H9 (cell line): ENCODE measurements around the gene SLC2A11. TPM values are rescaled to one million over a fixed set of nuclear protein-coding genes. Genes with fewer than 3 reads are reported as not detected.

Experiments used
- DNase-seq: peaks from one replicate; pipeline ENCODE4 v3.0.0-alpha.2; 2017
- H2AFZ ChIP-seq: one replicate; pipeline ENCODE4 v1.6.1; 2013; ENCODE audit warnings: mild to moderate bottlenecking, low read length, control low read depth, moderate library complexity
- H2AK5ac ChIP-seq: 2 replicates; pipeline ENCODE4 v1.6.1; 2013; ENCODE audit warnings: low read length, control low read depth, mixed read lengths; ENCODE audit not compliant: insufficient read length
- H2BK120ac ChIP-seq: one replicate; pipeline ENCODE4 v1.6.1; 2013; ENCODE audit warnings: low read depth, mild to moderate bottlenecking, low read length, control low read depth, inconsistent platforms; ENCODE audit not compliant: poor library complexity, severe bottlenecking
- H2BK12ac ChIP-seq: 2 replicates; pipeline ENCODE4 v1.6.1; 2013; ENCODE audit warnings: low read length, control low read depth, mixed read lengths, low read depth; ENCODE audit not compliant: insufficient read length
- H2BK15ac ChIP-seq: 2 replicates; pipeline ENCODE4 v1.6.1; 2013; ENCODE audit warnings: low read depth, low read length, control low read depth
- H2BK20ac ChIP-seq: one replicate; pipeline ENCODE4 v1.6.1; 2013; ENCODE audit warnings: low read depth, mild to moderate bottlenecking, low read length, control low read depth, inconsistent platforms; ENCODE audit not compliant: poor library complexity, severe bottlenecking
- H2BK5ac ChIP-seq: 2 replicates; pipeline ENCODE4 v1.6.1; 2013; ENCODE audit warnings: low read length, control low read depth, mixed read lengths; ENCODE audit not compliant: insufficient read length
- H3K14ac ChIP-seq: 2 replicates; pipeline ENCODE4 v1.6.1; 2013; ENCODE audit warnings: low read length, control low read depth; ENCODE audit not compliant: insufficient read depth
- H3K18ac ChIP-seq: 2 replicates; pipeline ENCODE4 v1.6.1; 2013; ENCODE audit warnings: low read depth, mild to moderate bottlenecking, mixed read lengths, low read length, control low read depth; ENCODE audit not compliant: insufficient read length
- H3K23ac ChIP-seq: 2 replicates; pipeline ENCODE4 v1.6.1; 2013; ENCODE audit warnings: low read length, control low read depth, mixed read lengths, low read depth; ENCODE audit not compliant: insufficient read length
- H3K23me2 ChIP-seq: 2 replicates; pipeline ENCODE4 v1.6.1; 2013; ENCODE audit warnings: low read depth, mild to moderate bottlenecking, mixed read lengths, low read length, control low read depth; ENCODE audit not compliant: insufficient read length, poor library complexity, severe bottlenecking
- H3K27ac ChIP-seq: 2 replicates; pipeline ENCODE4 v1.5.1; 2013; ENCODE audit warnings: low read length, control low read depth, mixed read lengths, low read depth; ENCODE audit not compliant: insufficient read length
- H3K27me3 ChIP-seq: 2 replicates; pipeline ENCODE4 v1.6.1; 2013; ENCODE audit warnings: low read length, control low read depth, inconsistent platforms; ENCODE audit not compliant: insufficient read depth
- H3K4ac ChIP-seq: 2 replicates; pipeline ENCODE4 v1.6.1; 2013; ENCODE audit warnings: low read depth, mild to moderate bottlenecking, control low read depth, inconsistent platforms, low read length, moderate library complexity
- H3K4me1 ChIP-seq: 2 replicates; pipeline ENCODE4 v1.6.1; 2013; ENCODE audit warnings: low read length, control low read depth, inconsistent platforms; ENCODE audit not compliant: insufficient read depth
- H3K4me2 ChIP-seq: 2 replicates; pipeline ENCODE4 v1.6.1; 2013; ENCODE audit warnings: low read length, control low read depth, mixed read lengths; ENCODE audit not compliant: insufficient read length, insufficient read depth
- H3K56ac ChIP-seq: 2 replicates; pipeline ENCODE4 v1.6.1; 2013; ENCODE audit warnings: low read depth, mild to moderate bottlenecking, mixed read lengths, low read length, control low read depth; ENCODE audit not compliant: insufficient read length
- H3K79me1 ChIP-seq: 2 replicates; pipeline ENCODE4 v1.6.1; 2013; ENCODE audit warnings: low read depth, mild to moderate bottlenecking, moderate library complexity, low read length, control low read depth, inconsistent platforms; ENCODE audit not compliant: insufficient read depth, poor library complexity, severe bottlenecking
- H3K79me2 ChIP-seq: 2 replicates; pipeline ENCODE4 v1.6.1; 2013; ENCODE audit warnings: low read length, control low read depth, inconsistent platforms; ENCODE audit not compliant: insufficient read depth
- H3K9ac ChIP-seq: 2 replicates; pipeline ENCODE4 v1.6.1; 2013; ENCODE audit warnings: low read length, control low read depth, mixed read lengths; ENCODE audit not compliant: insufficient read length; ENCODE audit errors: extremely low read depth
- H3K9me3 ChIP-seq: one replicate; pipeline ENCODE4 v1.6.1; 2013; ENCODE audit warnings: low read depth, low read length, inconsistent platforms; ENCODE audit not compliant: control insufficient read depth
- H3T11ph ChIP-seq: one replicate; pipeline ENCODE4 v1.6.1; 2013; ENCODE audit warnings: mild to moderate bottlenecking, low read length, control low read depth, inconsistent platforms
- H4K20me1 ChIP-seq: one replicate; pipeline ENCODE4 v1.6.1; 2013; ENCODE audit not compliant: control insufficient read depth, insufficient read length, insufficient read depth
- H4K5ac ChIP-seq: 2 replicates; pipeline ENCODE4 v1.6.1; 2013; ENCODE audit warnings: low read depth, mild to moderate bottlenecking, mixed read lengths, low read length, control low read depth; ENCODE audit not compliant: insufficient read length
- H4K8ac ChIP-seq: replicated peaks from 2 replicates; pipeline ENCODE4 v1.6.1; 2013; ENCODE audit warnings: low read length, control low read depth, mixed read lengths, low read depth; ENCODE audit not compliant: insufficient read length
- H4K91ac ChIP-seq: 2 replicates; pipeline ENCODE4 v1.6.1; 2013; ENCODE audit warnings: low read depth, mild to moderate bottlenecking, moderate library complexity, mixed read lengths, low read length, control low read depth; ENCODE audit not compliant: insufficient read length
- H3K27ac Mint-ChIP-seq, 3 experiments: 2 replicates in 2 of 3; 3 replicates in 1 of 3; pipeline ENCODE4 v1.8.0; 2020 to 2021; ENCODE audit warnings: mixed read lengths in 3 of 3, mild to moderate bottlenecking in 1 of 3, moderate library complexity in 1 of 3
- H3K27me3 Mint-ChIP-seq: 2 replicates; pipeline ENCODE4 v1.8.0; 2021; ENCODE audit warnings: low read depth, mild to moderate bottlenecking, moderate library complexity, mixed read lengths
- H3K36me3 Mint-ChIP-seq, 3 experiments: 2 replicates in 2 of 3; 3 replicates in 1 of 3; pipeline ENCODE4 v1.8.0; 2020 to 2021; ENCODE audit warnings: low read depth in 3 of 3, mixed read lengths in 3 of 3; ENCODE audit not compliant: insufficient read depth in 1 of 3
- H3K4me1 Mint-ChIP-seq, 2 experiments: 2 replicates each; pipeline ENCODE4 v1.8.0; 2020; ENCODE audit warnings: mixed read lengths in 2 of 2
- H3K4me3 Mint-ChIP-seq, 2 experiments: 2 replicates in 1 of 2; 3 replicates in 1 of 2; pipeline ENCODE4 v1.8.0; 2020 to 2021; ENCODE audit warnings: mild to moderate bottlenecking in 2 of 2, mixed read lengths in 2 of 2, moderate library complexity in 1 of 2
- H3K9me3 Mint-ChIP-seq, 2 experiments: 2 replicates in 1 of 2; 3 replicates in 1 of 2; pipeline ENCODE4 v1.8.0; 2020; ENCODE audit warnings: mild to moderate bottlenecking in 2 of 2, mixed read lengths in 2 of 2, moderate library complexity in 1 of 2
- CTCF ChIP-seq: fragments of 200-600 bp; sonication (generic); conservative IDR thresholded peaks from 3 replicates; pipeline ENCODE4 v1.8.0; 2021; ENCODE audit warnings: antibody characterized with exemption, mild to moderate bottlenecking
- WGBS: extraction: QIAGEN DNeasy Blood & Tissue Kit; methylation state at CpG from one replicate; pipeline ENCODE4 v1.1.7; 2013; ENCODE audit warnings: missing lambda C conversion rate, low lambda C conversion rate, mixed read lengths; ENCODE audit not compliant: insufficient read length; ENCODE audit errors: extremely low coverage; 5-methylcytosine and 5-hydroxymethylcytosine counted together
- total RNA-seq: library from RNA; stranded (reverse); gene quantifications from 2 replicates; pipeline ENCODE4 v1.2.1, GENCODE V29; 2021

SLC2A11 gene
- total RNA-seq, 1 experiment from 2014 or later, result 15.0 TPM

DNA sequence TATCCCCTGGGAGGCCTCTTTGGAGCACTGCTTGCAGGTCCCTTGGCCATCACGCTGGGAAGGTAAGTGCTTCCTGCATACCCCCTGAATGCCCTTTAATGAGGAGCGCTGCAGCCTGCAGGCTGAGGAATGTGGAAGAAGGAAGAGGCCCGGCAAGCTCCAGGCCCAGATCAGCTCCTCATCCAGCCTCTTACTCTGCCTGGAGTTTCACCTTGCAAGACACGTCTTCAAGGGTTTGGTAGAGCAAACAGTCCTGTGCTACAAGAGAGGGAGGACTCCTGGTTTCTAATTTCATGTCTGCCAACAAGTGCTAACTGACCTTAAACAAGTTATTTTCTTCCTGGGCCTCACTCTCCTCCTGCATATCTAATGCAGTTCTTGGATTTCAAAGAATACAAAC, 10.9 kb downstream of the SLC2A11 start:
- Histone ChIP-seq H3K4ac (no peak overlapping the region), H3K4me2 (no peak overlapping the region), H3K9me3 (no peaks in the 10 kb centered on the region), H3K9ac (no peak overlapping the region), H4K8ac (no peak overlapping the region), H4K20me1 (no peaks in the 10 kb centered on the region), H3K4me1 (no peaks in the 10 kb centered on the region), H3K27ac (no peak overlapping the region), H3K79me1 (no peaks in the 10 kb centered on the region), H3T11ph (no peak overlapping the region), H2BK20ac (no peak overlapping the region), H4K5ac (no peak overlapping the region), H2AK5ac (no peak overlapping the region), H3K23ac (no peak overlapping the region), H3K18ac (no peak overlapping the region), H3K27me3 (no peaks in the 10 kb centered on the region), H2BK5ac (no peak overlapping the region), H4K91ac (no peak overlapping the region), H3K14ac (no peak overlapping the region), H2BK120ac (no peak overlapping the region), H2BK12ac (no peak overlapping the region), H3K56ac (no peak overlapping the region), H3K23me2 (no peaks in the 10 kb centered on the region), H3K79me2 (no peaks in the 10 kb centered on the region), H2BK15ac (no peak overlapping the region), H2AFZ (no peak overlapping the region)
- no CpG with 5 or more reads among the region's 4 CpGs for WGBS
- H3K4me3 Mint-ChIP-seq, result no peak overlapping the region
- H3K27me3 Mint-ChIP-seq, result no peaks in the 10 kb centered on the region
- no peak for DNase-seq
- peaks cover 28 to 33% (median 29%) of the 10 kb centered on the region in 3 experiments for H3K36me3 Mint-ChIP-seq
- TF ChIP-seq CTCF, result no peak
- H3K27ac Mint-ChIP-seq, result no peak overlapping the region
- H3K9me3 Mint-ChIP-seq, result no peaks in the 10 kb centered on the region
- H3K4me1 Mint-ChIP-seq, result peaks cover 0 to 5% of the 10 kb centered on the region in 2 experiments; a peak in 2 of 4 replicates
